ENCODE data around the gene SYT1. TPM values are rescaled to one million over a fixed set of nuclear protein-coding genes. Genes with fewer than 3 reads are reported as not detected.
A peak's percentile ranks its signal among the peaks of the same experiment; 100 is the strongest.

The SYT1 gene
- total and polyA plus RNA-seq, 2 of the 4 experiments (the other 2 are of a cell fraction), result 2.8 to 3.0 TPM

DNA sequence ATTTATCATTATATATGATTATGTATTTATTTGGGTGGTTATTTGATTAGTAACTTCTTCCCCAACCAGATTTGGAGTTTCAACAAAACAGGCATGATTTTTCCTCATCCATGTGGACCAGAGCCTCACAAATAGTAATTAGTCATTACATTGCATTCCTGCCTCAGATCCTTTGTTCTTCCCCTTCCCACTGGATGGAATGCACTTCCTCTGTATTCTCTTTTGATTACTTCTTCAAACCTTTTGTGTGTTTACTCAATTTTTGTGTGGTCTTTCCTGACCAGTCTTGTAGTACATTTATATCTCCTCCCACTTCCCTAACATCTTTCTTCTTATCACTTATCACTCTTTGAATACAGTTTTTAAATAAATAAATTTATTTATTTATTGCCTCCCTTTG lies 15.5 kb downstream of the SYT1 start:
- Histone ChIP-seq H3K36me3 (ENCODE audit: control insufficient read depth, insufficient read depth, low read length) (no peaks in the 10 kb centered on the region), H3K9ac (ENCODE audit: low read depth, low read length) (no peak overlapping the region), H4K20me1 (ENCODE audit: insufficient read depth, low read length) (no peaks in the 10 kb centered on the region), H3K23ac (ENCODE audit: low read depth, low read length) (no peak overlapping the region), H3K27me3 (ENCODE audit: control insufficient read depth, insufficient read depth, low read length) (no peaks in the 10 kb centered on the region), H3K4me1 (ENCODE audit: control insufficient read depth, insufficient read depth, low read length) (no peaks in the 10 kb centered on the region), H2BK20ac (ENCODE audit: low read depth, low read length) (no peak overlapping the region), H2BK5ac (ENCODE audit: low read depth, low read length, poor library complexity, severe bottlenecking) (no peak overlapping the region), H3K9me1 (ENCODE audit: insufficient read depth, low read length) (no peaks in the 10 kb centered on the region), H3K56ac (ENCODE audit: extremely low read depth, insufficient read depth, low read length) (no peak overlapping the region), H3K9me3 (ENCODE audit: control insufficient read depth, insufficient read depth, low read length) (no peaks in the 10 kb centered on the region), H2BK120ac (ENCODE audit: low read depth, low read length) (no peak overlapping the region), H2BK15ac (ENCODE audit: low read depth, low read length) (no peak overlapping the region), H3K4me2 (ENCODE audit: low read depth, low read length) (no peak overlapping the region), H2AK5ac (ENCODE audit: low read depth, low read length) (no peak overlapping the region), H3K79me1 (ENCODE audit: low read depth in 1 of 2, low read length in 2 of 2) (0 out of 4 replicates have a peak, but pooled peaks cover 0 to 3% of the 10 kb centered on the region in 2 experiments), H3K27ac (ENCODE audit: insufficient read depth, low read length) (no peak overlapping the region), H2AFZ (replicated peaks; ENCODE audit: low read length, poor library complexity) (no peak overlapping the region), H3K14ac (replicated peaks; ENCODE audit: low read depth, low read length) (no peak overlapping the region), H4K91ac (ENCODE audit: insufficient read depth, low read depth, low read length) (no peak overlapping the region), H3K4me3 (ENCODE audit: insufficient read depth, low read depth, low read length) (no peak overlapping the region), H2AK9ac (replicated peaks; ENCODE audit: low read depth, low read length, poor library complexity) (no peak overlapping the region), H3K4ac (ENCODE audit: low read depth, low read length) (no peak overlapping the region), H4K5ac (ENCODE audit: low read depth, low read length) (no peak overlapping the region), H3K18ac (ENCODE audit: low read depth, low read length) (no peak overlapping the region), H4K8ac (ENCODE audit: low read depth in 2 of 2, low read length in 2 of 2) (no peak overlapping the region)
- in situ Hi-C loops (cut with MboI; ENCODE audit: low sequenced_read_pairs), result no loop called here
- intact Hi-C loops (cut with micrococcal nuclease), result no loop called here
- dilution Hi-C loops (cut with HindIII; ENCODE audit: low sequenced_read_pairs, unreplicated experiment), result no loop called here
- ChIA-PET POLR2A (ENCODE audit: unreplicated experiment) (interaction anchor here (0.6 kb wide), 1 partner anchor 16 kb away, joined by 3 read pairs; the partner anchor contains the start of gene SYT1), CTCF (interaction anchor here (0.6 kb wide), 1 partner anchor 578 kb away, joined by 3 read pairs; no protein-coding TSS in a partner anchor)
- TF ChIP-seq CHD1 (IDR thresholded peaks at IDR 0.05; ENCODE audit: low read depth, low read length) (no peak), FOS (IDR thresholded peaks at IDR 0.05; ENCODE audit: low read depth, low read length) (no peak), MXI1 (IDR thresholded peaks at IDR 0.05; ENCODE audit: borderline replicate concordance, low read depth, low read length) (no peak), MAFK (IDR thresholded peaks at IDR 0.05; ENCODE audit: low read depth, low read length) (no peak), CEBPB (IDR thresholded peaks at IDR 0.05; ENCODE audit: low read depth, low read length) (no peak), RCOR1 (IDR thresholded peaks at IDR 0.05; ENCODE audit: insufficient replicate concordance, low read length) (no peak), ELK1 (IDR thresholded peaks at IDR 0.05; ENCODE audit: borderline replicate concordance, low read depth, low read length) (no peak), RAD21 (IDR thresholded peaks at IDR 0.05; ENCODE audit: low read length) (no peak), MAZ (IDR thresholded peaks at IDR 0.05; ENCODE audit: borderline replicate concordance, low read depth, low read length) (no peak), RFX5 (IDR thresholded peaks at IDR 0.05; ENCODE audit: low read depth, low read length) (no peak), CTCF (conservative IDR thresholded peaks at IDR 0.05; ENCODE audit: low read depth, low read length) (no peak), SMC3 (IDR thresholded peaks at IDR 0.05; ENCODE audit: low read depth, low read length) (no peak), BHLHE40 (IDR thresholded peaks at IDR 0.05; ENCODE audit: low read depth, low read length) (no peak)
- TF ChIP-seq, protein P1, sequence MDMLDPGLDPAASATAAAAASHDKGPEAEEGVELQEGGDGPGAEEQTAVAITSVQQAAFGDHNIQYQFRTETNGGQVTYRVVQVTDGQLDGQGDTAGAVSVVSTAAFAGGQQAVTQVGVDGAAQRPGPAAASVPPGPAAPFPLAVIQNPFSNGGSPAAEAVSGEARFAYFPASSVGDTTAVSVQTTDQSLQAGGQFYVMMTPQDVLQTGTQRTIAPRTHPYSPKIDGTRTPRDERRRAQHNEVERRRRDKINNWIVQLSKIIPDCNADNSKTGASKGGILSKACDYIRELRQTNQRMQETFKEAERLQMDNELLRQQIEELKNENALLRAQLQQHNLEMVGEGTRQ (IDR thresholded peaks at IDR 0.05; ENCODE audit: low read depth, low read length), result no peak
- ATAC-seq (ENCODE audit: low read depth), result no peak
- no TSS peak for BruUV-seq (replicated peaks)
- peak; percentile 1 for DNase-seq
